HepG2 (cell line): ENCODE results near the gene PLCD4. TPM values are rescaled to one million over a fixed set of nuclear protein-coding genes. Genes with fewer than 3 reads are reported as not detected.

Source experiments
- AFF4 ChIP-seq: sonication (generic); formaldehyde crosslinking; IDR thresholded peaks from 2 replicates; pipeline ENCODE4 v1.4.0; 2020; ENCODE audit warnings: missing genetic modification reagents
- ESRRA ChIP-seq: sonication (generic); formaldehyde crosslinking; IDR thresholded peaks from 2 replicates; pipeline ENCODE4 v1.5.1; 2020; ENCODE audit warnings: mild to moderate bottlenecking, low read depth, missing genetic modification reagents
- GABPA ChIP-seq, 2 experiments: IDR thresholded peaks; 2 replicates each; pipeline ENCODE4 v1.6.1; 2011 to 2016; ENCODE audit warnings: low read depth in 2 of 2, low read length in 1 of 2, missing biosample characterization in 1 of 2, missing genetic modification characterization in 1 of 2
- IRX3 ChIP-seq: sonication (generic); formaldehyde crosslinking; IDR thresholded peaks from 2 replicates; pipeline ENCODE4 v1.8.1; 2023; ENCODE audit warnings: mild to moderate bottlenecking, low read depth, missing genetic modification reagents, borderline replicate concordance
- MBD4 ChIP-seq: IDR thresholded peaks from 2 replicates; pipeline ENCODE4 v1.6.1; 2012; ENCODE audit warnings: low read length, inconsistent platforms, borderline replicate concordance
- MLLT10 ChIP-seq: sonication (generic); formaldehyde crosslinking; IDR thresholded peaks from 2 replicates; pipeline ENCODE4 v1.4.0; 2020; ENCODE audit warnings: missing genetic modification reagents
- NAIF1 ChIP-seq: sonication (generic); formaldehyde crosslinking; IDR thresholded peaks from 2 replicates; pipeline ENCODE4 v1.5.0; 2020; ENCODE audit warnings: mild to moderate bottlenecking, missing genetic modification reagents, borderline replicate concordance
- NFKBIZ ChIP-seq: IDR thresholded peaks from 2 replicates; pipeline ENCODE4 v1.6.1; 2018; ENCODE audit warnings: missing genetic modification reagents, missing compliant biosample characterization
- NKX3-1 ChIP-seq: sonication (generic); formaldehyde crosslinking; IDR thresholded peaks from 2 replicates; pipeline ENCODE4 v1.5.0; 2020; ENCODE audit warnings: missing genetic modification reagents
- PHB2 ChIP-seq: fragments of 450-650 bp; IDR thresholded peaks from 2 replicates; pipeline ENCODE4 v1.6.1; 2018; ENCODE audit not compliant: partially characterized antibody
- RFX1 ChIP-seq: fragments of 450-650 bp; IDR thresholded peaks from 2 replicates; pipeline ENCODE4 v1.6.1; 2017
- RXRB ChIP-seq: IDR thresholded peaks from 2 replicates; pipeline ENCODE4 v1.6.1; 2016; ENCODE audit warnings: borderline replicate concordance, missing genetic modification reagents, missing compliant biosample characterization
- SIN3A ChIP-seq: IDR thresholded peaks from 2 replicates; pipeline ENCODE4 v1.6.1; 2011; ENCODE audit warnings: low read depth, mild to moderate bottlenecking, control low read depth, low read length, borderline replicate concordance
- SYNCRIP ChIP-seq: fragments of 200-400 bp; formaldehyde crosslinking; IDR thresholded peaks from 2 replicates; pipeline ENCODE4 v1.6.1; 2018; ENCODE audit warnings: mild to moderate bottlenecking, low read depth, low read length; ENCODE audit not compliant: insufficient read depth
- ZNF224 ChIP-seq: sonication (generic); formaldehyde crosslinking; IDR thresholded peaks from 2 replicates; pipeline ENCODE4 v1.5.0; 2020; ENCODE audit warnings: mild to moderate bottlenecking, missing genetic modification reagents
- ZNF3 ChIP-seq: IDR thresholded peaks from 2 replicates; pipeline ENCODE4 v1.7.0; 2017; ENCODE audit warnings: inconsistent platforms
- ZNF501 ChIP-seq: sonication (generic); formaldehyde crosslinking; IDR thresholded peaks from 2 replicates; pipeline ENCODE4 v1.5.1; 2020; ENCODE audit warnings: mild to moderate bottlenecking, moderate library complexity, missing genetic modification reagents
- ZNF546 ChIP-seq: sonication (generic); formaldehyde crosslinking; conservative IDR thresholded peaks from 2 replicates; pipeline ENCODE4 v1.8.1; 2023; ENCODE audit warnings: mild to moderate bottlenecking, missing genetic modification reagents
- ZNF558 ChIP-seq: sonication (generic); formaldehyde crosslinking; IDR thresholded peaks from 2 replicates; pipeline ENCODE4 v1.9.0; 2022; ENCODE audit warnings: mild to moderate bottlenecking, missing genetic modification reagents, borderline replicate concordance
- ZNF740 ChIP-seq: sonication (generic); formaldehyde crosslinking; IDR thresholded peaks from 2 replicates; pipeline ENCODE4 v1.4.0; 2020; ENCODE audit warnings: missing genetic modification reagents
- polyA plus RNA-seq, 8 experiments: library from polyadenylated mRNA; depleted of rRNA in 3 of 8; stranded (reverse) in 7 of 8; unstranded in 1 of 8; fragments of >200 nt; fragmentation: Illumina TruSeq in 4 of 8; extraction: Trizol in 4 of 8; gene quantifications; 2 replicates each; pipeline versions ENCODE4 v1.2.1 to v1.2.3, GENCODE V29; 2011 to 2016; ENCODE audit warnings: low read depth in 4 of 8, missing spikeins in 1 of 8, mixed read lengths in 1 of 8; ENCODE audit not compliant: insufficient read depth in 1 of 8
- total RNA-seq, 5 experiments: library from RNA; depleted of rRNA; stranded (reverse); fragments of >200 nt; fragmentation: Illumina TruSeq; extraction: Trizol; gene quantifications; 2 replicates each; pipeline ENCODE4 v1.2.3, GENCODE V29; 2016; ENCODE audit warnings: low read depth in 1 of 5
- TF ChIP-seq, protein P1 (sequence below): sonication (generic); formaldehyde crosslinking; IDR thresholded peaks from 2 replicates; pipeline ENCODE4 v1.5.0; 2020; ENCODE audit warnings: missing genetic modification reagents
- TF ChIP-seq, protein P2 (sequence below): sonication (generic); formaldehyde crosslinking; IDR thresholded peaks from 2 replicates; pipeline ENCODE4 v1.8.0; 2022; ENCODE audit warnings: mild to moderate bottlenecking, missing genetic modification reagents

PLCD4 gene
- total and polyA plus RNA-seq, 2 of the 13 experiments (the other 11 are each of a cell fraction or from before 2014, with no cell fraction given) = 0.26 TPM; not detected in 1

GRCh38 chr2:218659258-218659987 lies 51.7 kb downstream of the PLCD4 start, which contains the start of the genes BCS1L and ZNF142 (continued):
- TF ChIP-seq, protein P1, sequence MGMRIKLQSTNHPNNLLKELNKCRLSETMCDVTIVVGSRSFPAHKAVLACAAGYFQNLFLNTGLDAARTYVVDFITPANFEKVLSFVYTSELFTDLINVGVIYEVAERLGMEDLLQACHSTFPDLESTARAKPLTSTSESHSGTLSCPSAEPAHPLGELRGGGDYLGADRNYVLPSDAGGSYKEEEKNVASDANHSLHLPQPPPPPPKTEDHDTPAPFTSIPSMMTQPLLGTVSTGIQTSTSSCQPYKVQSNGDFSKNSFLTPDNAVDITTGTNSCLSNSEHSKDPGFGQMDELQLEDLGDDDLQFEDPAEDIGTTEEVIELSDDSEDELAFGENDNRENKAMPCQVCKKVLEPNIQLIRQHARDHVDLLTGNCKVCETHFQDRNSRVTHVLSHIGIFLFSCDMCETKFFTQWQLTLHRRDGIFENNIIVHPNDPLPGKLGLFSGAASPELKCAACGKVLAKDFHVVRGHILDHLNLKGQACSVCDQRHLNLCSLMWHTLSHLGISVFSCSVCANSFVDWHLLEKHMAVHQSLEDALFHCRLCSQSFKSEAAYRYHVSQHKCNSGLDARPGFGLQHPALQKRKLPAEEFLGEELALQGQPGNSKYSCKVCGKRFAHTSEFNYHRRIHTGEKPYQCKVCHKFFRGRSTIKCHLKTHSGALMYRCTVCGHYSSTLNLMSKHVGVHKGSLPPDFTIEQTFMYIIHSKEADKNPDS (CRISPR knock-in tag) = 0 out of 2 replicates have a peak, but pooled peaks have one; percentile 57
- TF ChIP-seq RFX1 (no peak), ZNF501 (CRISPR knock-in tag) (peak; percentile 83), NKX3-1 (peak; percentile 86), NAIF1 (CRISPR knock-in tag) (no peak; the same call in 1 of the 2 replicates), ZNF3 (CRISPR knock-in tag) (peak; percentile 12; the same call in 1 of the 2 replicates), PHB2 (no peak), SYNCRIP (no peak), ZNF546 (CRISPR knock-in tag) (no peak), ZNF740 (CRISPR knock-in tag) (peak; percentile 74), ESRRA (CRISPR knock-in tag) (peak; percentile 58), MBD4 (no peak), AFF4 (no peak), ZNF558 (CRISPR knock-in tag) (0 out of 2 replicates have a peak, but pooled peaks have one; percentile 14), IRX3 (CRISPR knock-in tag) (peak; percentile 32), ZNF224 (0 out of 2 replicates have a peak, but pooled peaks have one; percentile 78), MLLT10 (CRISPR knock-in tag) (no peak), GABPA (IDR thresholded peaks at IDR 0.05; ENCODE audit: low read depth, low read length) (peak; percentile 73), GABPA (CRISPR knock-in tag; IDR thresholded peaks at IDR 0.05; ENCODE audit: low read depth) (peak; percentile 94), SIN3A (peak; percentile 82), RXRB (CRISPR knock-in tag) (peak; percentile 56), NFKBIZ (CRISPR knock-in tag) (no peak)
- TF ChIP-seq, protein P2, sequence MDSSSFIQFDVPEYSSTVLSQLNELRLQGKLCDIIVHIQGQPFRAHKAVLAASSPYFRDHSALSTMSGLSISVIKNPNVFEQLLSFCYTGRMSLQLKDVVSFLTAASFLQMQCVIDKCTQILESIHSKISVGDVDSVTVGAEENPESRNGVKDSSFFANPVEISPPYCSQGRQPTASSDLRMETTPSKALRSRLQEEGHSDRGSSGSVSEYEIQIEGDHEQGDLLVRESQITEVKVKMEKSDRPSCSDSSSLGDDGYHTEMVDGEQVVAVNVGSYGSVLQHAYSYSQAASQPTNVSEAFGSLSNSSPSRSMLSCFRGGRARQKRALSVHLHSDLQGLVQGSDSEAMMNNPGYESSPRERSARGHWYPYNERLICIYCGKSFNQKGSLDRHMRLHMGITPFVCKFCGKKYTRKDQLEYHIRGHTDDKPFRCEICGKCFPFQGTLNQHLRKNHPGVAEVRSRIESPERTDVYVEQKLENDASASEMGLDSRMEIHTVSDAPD = 0 out of 2 replicates have a peak, but pooled peaks have one; percentile 15
